GM19467 (cell line): ENCODE results near the gene HMGB1.

ENCODE experiments used
- ATAC-seq: cut with Tn5 transposase; IDR thresholded peaks from one replicate; pipeline ENCODE4 v1.9.1; 2021; ENCODE audit warnings: mild to moderate bottlenecking, moderate library complexity; ENCODE audit not compliant: unreplicated experiment

Gene HMGB1

DNA sequence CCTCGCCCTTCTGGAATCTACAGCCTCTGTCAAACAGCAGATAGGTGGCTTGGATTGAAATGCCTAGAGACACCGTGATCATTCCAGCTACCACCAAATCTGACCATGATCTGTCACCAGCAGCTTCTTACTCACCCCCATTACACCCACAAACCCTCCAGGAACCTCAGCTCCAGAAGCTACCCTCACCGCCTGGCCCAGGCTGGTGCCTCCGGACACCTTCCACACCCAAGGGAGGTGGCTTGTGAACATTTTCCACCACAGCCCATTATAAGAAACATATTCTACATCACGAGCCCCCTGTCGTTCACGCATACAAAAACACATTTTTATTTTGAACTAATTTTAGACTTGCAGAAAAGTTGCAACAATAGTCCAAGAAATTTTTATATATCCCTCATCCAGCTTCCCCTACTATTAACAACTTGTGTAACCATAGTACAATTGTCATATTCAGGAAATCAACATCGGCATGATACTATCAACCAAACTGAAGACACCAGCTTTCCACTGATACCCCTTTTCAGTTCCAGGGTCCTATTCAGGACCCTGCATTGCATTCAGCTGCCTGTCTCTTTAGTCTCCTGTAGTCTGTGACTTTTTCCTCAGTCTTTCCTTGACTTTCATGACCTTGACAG lies 58.8 kb downstream of the HMGB1 start:
- no peak for ATAC-seq
